Measurements from ENCODE around the gene FBN1. TPM values are rescaled to one million over a fixed set of nuclear protein-coding genes. Genes with fewer than 3 reads are reported as not detected.

Gene FBN1
- total RNA-seq, 1 experiment from 2014 or later = 0.43 TPM

- H3K4me1 ChIP-seq = no peaks in the 10 kb centered on the region
- intact Hi-C loops (cut with micrococcal nuclease; ENCODE audit: unreplicated experiment) = no loop called here
- no peak overlapping the region for H3K27ac Mint-ChIP-seq (ENCODE audit: unreplicated experiment)
- no peaks in the 10 kb centered on the region for H3K9me3 ChIP-seq
- no peaks in the 10 kb centered on the region for H3K4me1 Mint-ChIP-seq (ENCODE audit: low read depth, unreplicated experiment)
- H3K36me3 ChIP-seq (ENCODE audit: control insufficient read depth, insufficient read depth, low read length) = no peaks in the 10 kb centered on the region
- no peak overlapping the region for H3K4me3 ChIP-seq (ENCODE audit: low read depth, low read length)
- no peaks in the 10 kb centered on the region for H3K27me3 ChIP-seq (replicated peaks; ENCODE audit: control insufficient read depth, insufficient read depth, low read length)
- H3K4me3 Mint-ChIP-seq (ENCODE audit: unreplicated experiment) = no peak overlapping the region
- DNase-seq = no peak
- POLR2A ChIA-PET = no interaction called here
- CTCF ChIA-PET = no interaction called here
- TF ChIP-seq CTCF (IDR thresholded peaks at IDR 0.05; ENCODE audit: insufficient read depth in 1 of 2, low read depth in 1 of 2, low read length in 1 of 2, severe bottlenecking in 1 of 2, unreplicated experiment in 1 of 2) = no peak
- BruUV-seq (replicated peaks) = no TSS peak
- H3K9me3 Mint-ChIP-seq (ENCODE audit: unreplicated experiment) = no peaks in the 10 kb centered on the region
- H3K36me3 Mint-ChIP-seq (ENCODE audit: insufficient read depth, unreplicated experiment) = no peaks in the 10 kb centered on the region
- H3K27me3 Mint-ChIP-seq (ENCODE audit: insufficient read depth, unreplicated experiment) = peaks cover 10% of the 10 kb centered on the region
These were observed 146.7 kb downstream of the FBN1 start for GRCh38 chr15:48498828-48499227.

- Mint-ChIP-seq H3K9me3 (ENCODE audit: unreplicated experiment) (no peaks in the 10 kb centered on the region), H3K27ac (ENCODE audit: unreplicated experiment) (no peak overlapping the region), H3K4me3 (ENCODE audit: unreplicated experiment) (no peak overlapping the region), H3K27me3 (ENCODE audit: insufficient read depth, unreplicated experiment) (peaks cover 11% of the 10 kb centered on the region), H3K36me3 (ENCODE audit: insufficient read depth, unreplicated experiment) (no peaks in the 10 kb centered on the region), H3K4me1 (ENCODE audit: low read depth, unreplicated experiment) (no peaks in the 10 kb centered on the region)
- intact Hi-C loops (cut with micrococcal nuclease; ENCODE audit: unreplicated experiment) = no loop called here
- Histone ChIP-seq H3K36me3 (ENCODE audit: control insufficient read depth, insufficient read depth, low read length) (no peaks in the 10 kb centered on the region), H3K4me1 (no peaks in the 10 kb centered on the region), H3K9me3 (no peaks in the 10 kb centered on the region), H3K4me3 (ENCODE audit: low read depth, low read length) (no peak overlapping the region), H3K27me3 (replicated peaks; ENCODE audit: control insufficient read depth, insufficient read depth, low read length) (no peaks in the 10 kb centered on the region)
- no peak for TF ChIP-seq CTCF (IDR thresholded peaks at IDR 0.05; ENCODE audit: insufficient read depth in 1 of 2, low read depth in 1 of 2, low read length in 1 of 2, severe bottlenecking in 1 of 2, unreplicated experiment in 1 of 2)
- DNase-seq = no peak
- BruUV-seq (replicated peaks) = no TSS peak
- CTCF ChIA-PET = no interaction called here
- POLR2A ChIA-PET = no interaction called here
These were observed 150.9 kb downstream of the FBN1 start for GRCh38 chr15:48494631-48495030.

- no peak for TF ChIP-seq CTCF (IDR thresholded peaks at IDR 0.05; ENCODE audit: insufficient read depth in 1 of 2, low read depth in 1 of 2, low read length in 1 of 2, severe bottlenecking in 1 of 2, unreplicated experiment in 1 of 2)
- peaks cover 11% of the 10 kb centered on the region for H3K27me3 Mint-ChIP-seq (ENCODE audit: insufficient read depth, unreplicated experiment)
- DNase-seq = no peak
- H3K4me3 Mint-ChIP-seq (ENCODE audit: unreplicated experiment) = no peak overlapping the region
- H3K27me3 ChIP-seq (replicated peaks; ENCODE audit: control insufficient read depth, insufficient read depth, low read length) = no peaks in the 10 kb centered on the region
- CTCF ChIA-PET = no interaction called here
- POLR2A ChIA-PET = no interaction called here
- no peak overlapping the region for H3K4me3 ChIP-seq (ENCODE audit: low read depth, low read length)
- no TSS peak for BruUV-seq (replicated peaks)
- no peaks in the 10 kb centered on the region for H3K36me3 ChIP-seq (ENCODE audit: control insufficient read depth, insufficient read depth, low read length)
- no peaks in the 10 kb centered on the region for H3K4me1 Mint-ChIP-seq (ENCODE audit: low read depth, unreplicated experiment)
- no peaks in the 10 kb centered on the region for H3K36me3 Mint-ChIP-seq (ENCODE audit: insufficient read depth, unreplicated experiment)
- H3K4me1 ChIP-seq = no peaks in the 10 kb centered on the region
- no peaks in the 10 kb centered on the region for H3K9me3 Mint-ChIP-seq (ENCODE audit: unreplicated experiment)
- intact Hi-C loops (cut with micrococcal nuclease; ENCODE audit: unreplicated experiment) = no loop called here
- no peaks in the 10 kb centered on the region for H3K9me3 ChIP-seq
- no peak overlapping the region for H3K27ac Mint-ChIP-seq (ENCODE audit: unreplicated experiment)
These were observed 151.7 kb downstream of the FBN1 start for GRCh38 chr15:48493763-48494225.
